CD14-positive monocyte (primary cell): ENCODE measurements around the gene GEMIN8. TPM values are rescaled to one million over a fixed set of nuclear protein-coding genes. Genes with fewer than 3 reads are reported as not detected.

Experiments used
- DNase-seq, 3 donors: peaks; one replicate each; pipeline ENCODE4 v3.0.0-alpha.2; 2011 to 2022
- H2AFZ ChIP-seq: 2 replicates; pipeline ENCODE4 v1.6.0; 2012; ENCODE audit warnings: mild to moderate bottlenecking, low read depth, low read length, inconsistent platforms; ENCODE audit not compliant: insufficient read depth, poor library complexity, severe bottlenecking
- H3K27ac ChIP-seq, 2 donors: 1 replicate in 1 of 2; 2 replicates in 1 of 2; pipeline ENCODE4 v1.5.1; 2012 to 2013; ENCODE audit warnings: low read length in 2 of 2, control low read depth in 1 of 2, inconsistent platforms in 1 of 2, low read depth in 1 of 2, mild to moderate bottlenecking in 1 of 2
- H3K27me3 ChIP-seq, 2 donors: one replicate each; pipeline versions ENCODE4 v1.6.0 to v1.6.1; 2011 to 2013; ENCODE audit warnings: low read length in 2 of 2; ENCODE audit not compliant: control insufficient read depth in 2 of 2, insufficient read depth in 2 of 2
- H3K36me3 ChIP-seq, 2 donors: replicated peaks in 1 of 2; 1 replicate in 1 of 2; 2 replicates in 1 of 2; pipeline versions ENCODE4 v1.5.1 to v1.6.1; 2012 to 2013; ENCODE audit warnings: low read length in 2 of 2, control low read depth in 1 of 2, inconsistent platforms in 1 of 2, mild to moderate bottlenecking in 1 of 2; ENCODE audit not compliant: insufficient read depth in 2 of 2, control insufficient read depth in 1 of 2
- H3K4me1 ChIP-seq, 2 donors: 1 replicate in 1 of 2; 2 replicates in 1 of 2; pipeline versions ENCODE4 v1.5.1 to v1.6.1; 2012 to 2013; ENCODE audit warnings: low read length in 2 of 2, control low read depth in 1 of 2, inconsistent platforms in 1 of 2, mild to moderate bottlenecking in 1 of 2, moderate library complexity in 1 of 2; ENCODE audit not compliant: insufficient read depth in 2 of 2, control insufficient read depth in 1 of 2
- H3K4me2 ChIP-seq: replicated peaks from 2 replicates; pipeline ENCODE3; 2012; ENCODE audit warnings: low read length, moderate library complexity, mild to moderate bottlenecking; ENCODE audit not compliant: poor library complexity, severe bottlenecking; ENCODE audit errors: extremely low read depth
- H3K4me3 ChIP-seq, 3 experiments: fragments of 200-600 bp in 1 of 3; sonication (generic) in 1 of 3; replicated peaks in 1 of 3; 1 replicate in 2 of 3; 2 replicates in 1 of 3; pipeline ENCODE4 v1.5.1; 2011 to 2013; ENCODE audit warnings: low read length in 3 of 3, mild to moderate bottlenecking in 3 of 3, control low read depth in 2 of 3, low read depth in 2 of 3, inconsistent platforms in 1 of 3, moderate library complexity in 1 of 3
- H3K79me2 ChIP-seq: 2 replicates; pipeline ENCODE4 v1.6.0; 2012; ENCODE audit warnings: mild to moderate bottlenecking, control low read depth, inconsistent platforms, low read length, moderate library complexity; ENCODE audit not compliant: insufficient read depth
- H3K9ac ChIP-seq: 2 replicates; pipeline ENCODE4 v1.6.0; 2017; ENCODE audit warnings: low read length, mild to moderate bottlenecking; ENCODE audit not compliant: insufficient read depth, poor library complexity, severe bottlenecking
- H3K9me3 ChIP-seq, 2 donors: replicated peaks in 1 of 2; 1 replicate in 1 of 2; 2 replicates in 1 of 2; pipeline versions ENCODE4 v1.5.1 to v1.6.1; 2012 to 2013; ENCODE audit warnings: low read length in 2 of 2, control low read depth in 1 of 2; ENCODE audit not compliant: control insufficient read depth in 1 of 2, insufficient read depth in 1 of 2
- H4K20me1 ChIP-seq: 2 replicates; pipeline ENCODE4 v1.6.0; 2012; ENCODE audit warnings: mild to moderate bottlenecking, low read length, control low read depth, moderate library complexity; ENCODE audit not compliant: insufficient read depth
- H3K27ac Mint-ChIP-seq, 7 donors: one replicate each; pipeline ENCODE4 v1.8.0; 2020; ENCODE audit warnings: mild to moderate bottlenecking in 7 of 7, mixed read lengths in 7 of 7, moderate library complexity in 6 of 7, inconsistent platforms in 2 of 7
- H3K27me3 Mint-ChIP-seq, 3 donors: one replicate each; pipeline ENCODE4 v1.8.0; 2021 to 2022; ENCODE audit warnings: low read depth in 3 of 3, mild to moderate bottlenecking in 3 of 3, mixed read lengths in 3 of 3, moderate library complexity in 3 of 3, inconsistent platforms in 1 of 3
- H3K36me3 Mint-ChIP-seq, 2 donors: one replicate each; pipeline ENCODE4 v1.8.0; 2020; ENCODE audit warnings: mixed read lengths in 2 of 2, inconsistent platforms in 1 of 2, mild to moderate bottlenecking in 1 of 2
- H3K4me1 Mint-ChIP-seq: one replicate; pipeline ENCODE4 v1.8.0; 2020; ENCODE audit warnings: mild to moderate bottlenecking, mixed read lengths
- H3K4me3 Mint-ChIP-seq, 2 donors: one replicate each; pipeline ENCODE4 v1.8.0; 2020; ENCODE audit warnings: mild to moderate bottlenecking in 2 of 2, mixed read lengths in 2 of 2, moderate library complexity in 1 of 2
- H3K9me3 Mint-ChIP-seq, 7 donors: one replicate each; pipeline ENCODE4 v1.8.0; 2020 to 2022; ENCODE audit warnings: mixed read lengths in 7 of 7, mild to moderate bottlenecking in 6 of 7, moderate library complexity in 6 of 7, inconsistent platforms in 2 of 7
- CTCF ChIP-seq: fragments of 200-600 bp; IDR thresholded peaks from one replicate; pipeline ENCODE4 v1.8.0; 2022; ENCODE audit warnings: antibody characterized with exemption, mild to moderate bottlenecking
- WGBS: methylation state at CpG from one replicate; pipeline ENCODE4 v1.1.5; 2013; ENCODE audit warnings: missing lambda C conversion rate; ENCODE audit not compliant: insufficient coverage; 5-methylcytosine and 5-hydroxymethylcytosine counted together
- intact Hi-C, 2 donors: fragments of 100-400 bp; cut with micrococcal nuclease; formaldehyde crosslinking; loops; one replicate each; pipeline versions ENCODE4 v1.15.0 to v1.15.1; 2023
- polyA plus RNA-seq, 3 donors: library from polyadenylated mRNA; depleted of rRNA in 1 of 3; unstranded in 2 of 3; stranded (reverse) in 1 of 3; fragments of 300-500 nt in 2 of 3; fragments of >200 nt in 1 of 3; fragmentation: Illumina TruSeq in 2 of 3; gene quantifications; 1 replicate in 2 of 3; 2 replicates in 1 of 3; pipeline ENCODE4 v1.2.3, GENCODE V29; 2012 to 2021

GEMIN8 gene
- polyA plus RNA-seq, 3 donors: 10.9 to 15.0 (median 12.6) TPM

- Histone ChIP-seq H3K36me3 (no peaks in the 10 kb centered on the region), H3K27ac (no peak overlapping the region), H3K9ac (no peak overlapping the region), H3K27me3 (no peaks in the 10 kb centered on the region), H4K20me1 (no peaks in the 10 kb centered on the region), H3K9me3 (no peaks in the 10 kb centered on the region), H3K79me2 (no peaks in the 10 kb centered on the region), H3K4me1 (no peaks in the 10 kb centered on the region), H2AFZ (no peak overlapping the region), H3K4me2 (no peak overlapping the region), H3K4me3 (no peak overlapping the region)
- no peak overlapping the region for H3K27ac Mint-ChIP-seq
- H3K9me3 Mint-ChIP-seq: peaks cover 0 to 5% (median 1%) of the 10 kb centered on the region in 7 donors
- no CpG with 5 or more reads among the region's 5 CpGs for WGBS
- peaks cover 0 to 2% (median 0%) of the 10 kb centered on the region in 3 donors for H3K27me3 Mint-ChIP-seq
- H3K4me1 Mint-ChIP-seq: no peaks in the 10 kb centered on the region
- DNase-seq: no peak
- no peak for TF ChIP-seq CTCF
- H3K4me3 Mint-ChIP-seq: no peak overlapping the region
- intact Hi-C loops: no loop called here
- no peaks in the 10 kb centered on the region for H3K36me3 Mint-ChIP-seq
Observed at GRCh38 chrX:13966793-13967125, 62.9 kb downstream of the GEMIN8 start.

- intact Hi-C loops: no loop called here
- H3K9me3 Mint-ChIP-seq: peaks cover 0 to 5% (median 0%) of the 10 kb centered on the region in 7 donors
- Histone ChIP-seq H2AFZ (no peak overlapping the region), H3K27ac (no peak overlapping the region), H3K36me3 (no peaks in the 10 kb centered on the region), H3K79me2 (no peaks in the 10 kb centered on the region), H3K27me3 (no peaks in the 10 kb centered on the region), H3K4me1 (no peaks in the 10 kb centered on the region), H3K9me3 (no peaks in the 10 kb centered on the region), H3K4me3 (no peak overlapping the region), H3K4me2 (no peak overlapping the region), H3K9ac (no peak overlapping the region), H4K20me1 (no peaks in the 10 kb centered on the region)
- H3K4me1 Mint-ChIP-seq: no peaks in the 10 kb centered on the region
- peaks cover 0 to 2% (median 0%) of the 10 kb centered on the region in 3 donors for H3K27me3 Mint-ChIP-seq
- H3K4me3 Mint-ChIP-seq: no peak overlapping the region
- no peaks in the 10 kb centered on the region for H3K36me3 Mint-ChIP-seq
- no peak overlapping the region for H3K27ac Mint-ChIP-seq
- no peak for TF ChIP-seq CTCF
- WGBS: 100% methylated on average over 3 of the region's 10 CpGs
- no peak for DNase-seq
Observed at GRCh38 chrX:13966071-13966792, 63.5 kb downstream of the GEMIN8 start.
